GM11168 (cell line): Measurements from ENCODE around the gene LRRC49.

Experiments
- in situ Hi-C: fragments of 300-500 bp; cut with MboI; formaldehyde crosslinking; loops from one replicate; pipeline ENCODE4 v1.12.0; 2022; ENCODE audit warnings: low sequenced_read_pairs; ENCODE audit not compliant: unreplicated experiment

The LRRC49 gene

GRCh38 chr15:71083349-71083748 lies 190.7 kb downstream of the LRRC49 start:
- in situ Hi-C loops = no loop called here

DNA sequence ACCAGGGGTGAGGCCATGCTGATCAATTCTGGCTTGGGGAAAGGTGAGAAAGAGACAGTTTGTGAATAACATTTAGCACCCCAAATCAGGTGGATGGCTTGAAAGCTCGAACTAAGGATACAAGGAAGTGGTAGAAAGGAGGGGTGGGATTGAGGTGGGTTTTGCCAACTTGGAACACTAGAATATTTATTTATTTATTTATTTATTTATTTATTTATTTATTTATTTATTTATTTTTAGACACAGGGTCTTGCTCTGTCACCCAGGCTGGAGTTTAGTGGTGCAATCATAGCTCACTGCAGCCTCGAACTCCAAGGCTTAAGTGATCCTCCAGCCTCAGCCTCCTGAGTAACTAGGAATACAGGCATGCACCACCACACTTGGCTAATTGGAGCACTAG lies 191.6 kb downstream of the LRRC49 start:
- in situ Hi-C loops = no loop called here

- in situ Hi-C loops = no loop called here
Measured at GRCh38 chr15:71085809-71086208, 193.2 kb downstream of the LRRC49 start.

DNA sequence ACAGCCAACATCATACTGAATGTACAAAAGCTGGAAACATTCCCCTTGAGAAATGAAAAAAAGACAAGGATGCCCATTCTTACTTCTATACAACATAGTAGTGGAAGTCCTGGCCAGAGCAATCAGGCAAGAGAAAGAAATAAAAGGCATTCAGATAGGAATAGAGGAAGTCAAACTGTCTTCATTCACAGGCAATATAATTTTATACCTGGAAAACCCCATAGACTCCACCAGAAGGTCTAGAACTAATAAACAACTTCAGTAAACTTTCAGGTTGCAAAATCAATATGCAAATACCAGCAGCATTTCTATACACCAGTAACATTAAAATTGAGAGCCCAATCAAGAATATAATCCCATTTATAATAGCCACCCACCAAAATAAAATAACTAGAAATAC lies 195.5 kb downstream of the LRRC49 start:
- in situ Hi-C loops = no loop called here

GRCh38 chr15:71088683-71089082 lies 196.1 kb downstream of the LRRC49 start:
- in situ Hi-C loops = no loop called here

GRCh38 chr15:71089801-71090200 lies 197.2 kb downstream of the LRRC49 start:
- in situ Hi-C loops = no loop called here

GRCh38 chr15:71091601-71092000 lies 199.0 kb downstream of the LRRC49 start:
- in situ Hi-C loops = no loop called here

- in situ Hi-C loops = no loop called here
Measured at GRCh38 chr15:71092056-71092600, 199.5 kb downstream of the LRRC49 start.

DNA sequence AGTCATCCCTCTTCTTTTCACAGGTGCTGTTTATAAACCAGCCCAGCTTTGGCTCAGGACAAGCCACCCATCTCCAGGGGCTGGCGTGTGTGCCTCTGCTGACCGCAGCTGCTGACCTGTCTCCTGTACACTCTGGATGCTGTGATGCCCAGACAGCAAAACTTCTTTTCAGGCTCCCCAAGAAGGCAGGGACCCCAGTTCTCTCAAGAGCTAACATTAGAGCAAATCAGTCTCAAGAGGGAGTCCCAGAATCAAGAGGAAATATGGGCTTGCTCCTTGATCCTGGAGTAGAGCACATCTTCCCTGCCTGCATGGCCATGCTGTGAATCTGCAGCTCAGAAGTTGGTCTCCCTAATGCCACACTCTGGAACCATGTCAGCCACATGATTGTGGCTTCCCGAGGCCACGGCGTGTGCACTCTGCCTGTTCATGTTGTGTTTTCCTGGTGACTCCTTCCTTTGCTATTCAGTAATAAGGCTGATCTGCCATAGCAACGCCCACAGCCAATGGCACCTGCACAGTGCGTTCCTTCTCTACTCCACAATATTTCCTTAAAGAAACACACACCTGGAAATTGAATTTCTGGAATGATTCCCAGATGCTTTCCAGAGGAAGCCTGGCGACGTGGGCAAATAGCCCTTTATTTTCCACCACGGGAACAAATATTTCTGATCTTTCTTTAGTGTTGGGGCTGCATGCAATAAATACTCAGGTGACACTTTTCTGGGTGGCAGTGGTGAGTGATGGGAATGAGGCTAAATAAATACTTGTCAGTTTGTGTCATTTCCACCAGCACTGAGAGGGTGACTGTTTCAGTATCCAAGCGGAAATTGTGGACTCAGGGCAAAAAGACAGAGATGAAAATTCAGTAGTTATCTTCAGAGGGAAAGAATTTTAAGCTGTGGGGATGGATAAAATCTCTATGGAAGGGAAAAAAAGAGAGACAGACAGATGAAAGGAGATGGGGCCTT lies 200.7 kb downstream of the LRRC49 start:
- in situ Hi-C loops = no loop called here

GRCh38 chr15:71094137-71094536 lies 201.5 kb downstream of the LRRC49 start:
- in situ Hi-C loops = no loop called here

- in situ Hi-C loops = no loop called here
Measured at GRCh38 chr15:71096676-71097075, 204.1 kb downstream of the LRRC49 start.

GRCh38 chr15:71097890-71098289 lies 205.3 kb downstream of the LRRC49 start:
- in situ Hi-C loops = no loop called here

GRCh38 chr15:71098920-71099319 lies 206.3 kb downstream of the LRRC49 start:
- in situ Hi-C loops = no loop called here
